ENCODE measurements around the gene EXOSC2. TPM values are rescaled to one million over a fixed set of nuclear protein-coding genes. Genes with fewer than 3 reads are reported as not detected.
"Not testable (repeated sequence)": the region's sequence is repeated elsewhere in the genome, so short reads cannot be mapped to it uniquely, and the experiment has no call there.

EXOSC2 gene
- polyA plus RNA-seq, 1 donor, result 26.5 TPM

- no peak for DNase-seq (ENCODE audit: low read depth)
Measured at GRCh38 chr9:130667120-130667435, 26.5 kb upstream of the EXOSC2 start.

GRCh38 chr9:130668196-130668595 lies 25.4 kb upstream of the EXOSC2 start:
- DNase-seq (ENCODE audit: low read depth), result no peak

- no peak for DNase-seq (ENCODE audit: low read depth)
Measured at GRCh38 chr9:130668659-130669058, 24.9 kb upstream of the EXOSC2 start.

GRCh38 chr9:130669965-130670364 lies 23.6 kb upstream of the EXOSC2 start:
- DNase-seq (ENCODE audit: low read depth), result no peak

GRCh38 chr9:130670644-130671043 lies 22.9 kb upstream of the EXOSC2 start:
- DNase-seq (ENCODE audit: low read depth), result no peak

- DNase-seq (ENCODE audit: low read depth), result no peak
Measured at GRCh38 chr9:130672466-130672865, 21.1 kb upstream of the EXOSC2 start.

GRCh38 chr9:130672933-130673615 lies 20.5 kb upstream of the EXOSC2 start:
- no peak for DNase-seq (ENCODE audit: low read depth)

- no peak for DNase-seq (ENCODE audit: low read depth)
Measured at GRCh38 chr9:130675396-130675795, 18.2 kb upstream of the EXOSC2 start.

- DNase-seq (ENCODE audit: low read depth), result no peak
Measured at GRCh38 chr9:130677252-130677651, 16.3 kb upstream of the EXOSC2 start.

- DNase-seq (ENCODE audit: low read depth), result no peak
Measured at GRCh38 chr9:130680836-130681768, 12.5 kb upstream of the EXOSC2 start.

GRCh38 chr9:130681769-130682420 lies 11.7 kb upstream of the EXOSC2 start:
- DNase-seq (ENCODE audit: low read depth), result no peak

GRCh38 chr9:130682421-130683121 lies 11.0 kb upstream of the EXOSC2 start:
- no peak for DNase-seq (ENCODE audit: low read depth)

GRCh38 chr9:130685104-130685503 lies 8.5 kb upstream of the EXOSC2 start:
- DNase-seq (ENCODE audit: low read depth), result no peak

- DNase-seq (ENCODE audit: low read depth), result not testable (repeated sequence)
Measured at GRCh38 chr9:130685945-130686344, 7.6 kb upstream of the EXOSC2 start.

GRCh38 chr9:130687615-130688014 lies 6.0 kb upstream of the EXOSC2 start:
- no peak for DNase-seq (ENCODE audit: low read depth)

- no peak for DNase-seq (ENCODE audit: low read depth)
Measured at GRCh38 chr9:130688072-130688471, 5.5 kb upstream of the EXOSC2 start.

GRCh38 chr9:130689572-130689936 lies 4.0 kb upstream of the EXOSC2 start:
- DNase-seq (ENCODE audit: low read depth), result no peak

GRCh38 chr9:130689937-130690700 lies 3.5 kb upstream of the EXOSC2 start:
- peak; percentile 79 for DNase-seq (ENCODE audit: low read depth)

GRCh38 chr9:130692321-130692720 lies 1.3 kb upstream of the EXOSC2 start:
- DNase-seq (ENCODE audit: low read depth), result no peak

- no peak for DNase-seq (ENCODE audit: low read depth)
Measured at GRCh38 chr9:130693101-130693425, 517 bp upstream of the EXOSC2 start.

GRCh38 chr9:130694205-130694604 lies 625 bp downstream of the EXOSC2 start:
- DNase-seq (ENCODE audit: low read depth), result no peak
